HCT116 (cell line): ENCODE data around the gene PLPPR3. TPM values are rescaled to one million over a fixed set of nuclear protein-coding genes. Genes with fewer than 3 reads are reported as not detected.

Experiments
- ATAC-seq: fragments of 200-7000 bp; cut with Tn5 transposase; 2 replicates; pipeline ENCODE4 v1.9.1; 2020; ENCODE audit warnings: mild to moderate bottlenecking, moderate library complexity
- BruUV-seq: library from RNA; stranded (reverse); fragments of 400-500 nt; replicated peaks from 2 replicates; lab custom pipeline; 2021; lab: Mats Ljungman, UMichigan
- CTCF ChIA-PET: fragments of 300-600 bp; sonication (Branson Sonifier 250); formaldehyde crosslinking; loops from one replicate; lab custom pipeline; 2021; ENCODE audit warnings: antibody characterized with exemption; lab: Charles Lee
- POLR2A ChIA-PET: fragments of 300-600, 350-600 bp; sonication (Branson Sonifier 250); formaldehyde crosslinking; loops from one replicate; lab custom pipeline; 2021; ENCODE audit warnings: antibody characterized with exemption; lab: Charles Lee
- RAD21 ChIA-PET, 2 experiments: fragments of 300-600 bp; sonication (Branson Sonifier 250); formaldehyde crosslinking; loops; one replicate each; lab custom pipeline; 2023; ENCODE audit warnings: low total read pairs in 2 of 2; ENCODE audit not compliant: uncharacterized antibody in 2 of 2, unreplicated experiment in 2 of 2, low non-redundant PET in 1 of 2; lab: Charles Lee
- DNase-seq: peaks from one replicate; pipeline ENCODE4 v3.0.0-alpha.2; 2010; ENCODE audit warnings: low read depth, low spot score
- H2AFZ ChIP-seq: fragments of 200-600 bp; shearing (Covaris generic), sonication (generic); 2 replicates; pipeline ENCODE4 v1.6.1; 2017; ENCODE audit warnings: low read depth, mixed run types, mixed read lengths, antibody characterized with exemption, low read length; ENCODE audit not compliant: poor library complexity, severe bottlenecking
- H3K27ac ChIP-seq: 2 replicates; pipeline ENCODE4 v1.5.1; 2012; ENCODE audit warnings: low read depth, low read length
- H3K27me3 ChIP-seq: fragments of 200-600 bp; sonication (generic); 2 replicates; pipeline ENCODE4 v1.6.1; 2016; ENCODE audit warnings: mixed run types, low read length, mixed read lengths; ENCODE audit not compliant: insufficient read depth
- H3K36me3 ChIP-seq, 2 experiments: fragments of 200-500 bp in 1 of 2; fragments of 200-600 bp in 1 of 2; sonication (Bioruptor generic) in 1 of 2; sonication (generic) in 1 of 2; 2 replicates each; pipeline versions ENCODE4 v1.5.1 to v1.6.1; 2014 to 2016; ENCODE audit warnings: low read length in 2 of 2, inconsistent platforms in 1 of 2, mixed read lengths in 1 of 2, mixed run types in 1 of 2; ENCODE audit not compliant: insufficient read depth in 2 of 2, control insufficient read depth in 1 of 2
- H3K4me1 ChIP-seq, 2 experiments: fragments of 200-600 bp in 1 of 2; sonication (generic) in 1 of 2; 2 replicates each; pipeline versions ENCODE4 v1.5.1 to v1.6.1; 2012 to 2017; ENCODE audit warnings: low read length in 2 of 2, inconsistent platforms in 1 of 2, mild to moderate bottlenecking in 1 of 2, mixed read lengths in 1 of 2, mixed run types in 1 of 2, moderate library complexity in 1 of 2; ENCODE audit not compliant: insufficient read depth in 2 of 2, control insufficient read depth in 1 of 2
- H3K4me2 ChIP-seq: fragments of 200-600 bp; sonication (generic); 2 replicates; pipeline ENCODE4 v1.6.1; 2017; ENCODE audit warnings: mixed run types, low read length, mixed read lengths
- H3K4me3 ChIP-seq, 2 experiments: fragments of 200-600 bp in 1 of 2; sonication (generic) in 1 of 2; replicated peaks in 1 of 2; 2 replicates each; pipeline ENCODE4 v1.5.1; 2011 to 2016; ENCODE audit warnings: low read length in 2 of 2, control low read depth in 1 of 2, low read depth in 1 of 2, mild to moderate bottlenecking in 1 of 2, mixed read lengths in 1 of 2, mixed run types in 1 of 2
- H3K79me2 ChIP-seq: fragments of 200-600 bp; sonication (generic); 2 replicates; pipeline ENCODE4 v1.6.1; 2017; ENCODE audit warnings: mild to moderate bottlenecking, mixed run types, low read length, moderate library complexity, mixed read lengths; ENCODE audit not compliant: insufficient read depth
- H3K9ac ChIP-seq: fragments of 200-600 bp; sonication (generic); 2 replicates; pipeline ENCODE4 v1.6.1; 2016; ENCODE audit warnings: low read length, mixed read lengths
- H3K9me2 ChIP-seq: fragments of 200-600 bp; sonication (generic), shearing (Covaris generic); 2 replicates; pipeline ENCODE4 v1.6.1; 2017; ENCODE audit warnings: mixed run types, mild to moderate bottlenecking, moderate library complexity; ENCODE audit not compliant: insufficient read depth
- H3K9me3 ChIP-seq, 2 experiments: fragments of 200-500 bp in 1 of 2; fragments of 200-600 bp in 1 of 2; sonication (Bioruptor generic) in 1 of 2; sonication (generic) in 1 of 2; 2 replicates each; pipeline ENCODE4 v1.6.1; 2014 to 2017; ENCODE audit warnings: low read length in 2 of 2, mixed read lengths in 2 of 2, inconsistent platforms in 1 of 2, low read depth in 1 of 2, mild to moderate bottlenecking in 1 of 2, mixed run types in 1 of 2, moderate library complexity in 1 of 2; ENCODE audit not compliant: control insufficient read depth in 1 of 2, insufficient read depth in 1 of 2
- H4K20me1 ChIP-seq: fragments of 200-600 bp; sonication (generic), shearing (Covaris generic); 2 replicates; pipeline ENCODE4 v1.6.1; 2017; ENCODE audit warnings: mixed run types, mild to moderate bottlenecking, moderate library complexity; ENCODE audit not compliant: insufficient read depth
- ATF3 ChIP-seq: IDR thresholded peaks from 2 replicates; pipeline ENCODE4 v1.6.1; 2012
- CBX3 ChIP-seq: IDR thresholded peaks from 2 replicates; pipeline ENCODE4 v1.6.1; 2012; ENCODE audit warnings: low read depth
- CTCF ChIP-seq, 3 experiments: fragments of 200-600 bp in 1 of 3; sonication (generic) in 1 of 3; IDR thresholded peaks in 2 of 3; conservative IDR thresholded peaks in 1 of 3; 2 replicates each; pipeline ENCODE4 v1.5.1; 2012 to 2017; ENCODE audit warnings: low read depth in 2 of 3, low read length in 2 of 3, antibody characterized with exemption in 1 of 3, borderline replicate concordance in 1 of 3, control low read depth in 1 of 3, mild to moderate bottlenecking in 1 of 3, mixed read lengths in 1 of 3, mixed run types in 1 of 3, moderate library complexity in 1 of 3; ENCODE audit not compliant: insufficient read depth in 1 of 3
- EGR1 ChIP-seq: IDR thresholded peaks from 2 replicates; pipeline ENCODE4 v1.6.1; 2012; ENCODE audit warnings: low read depth
- ELF1 ChIP-seq: IDR thresholded peaks from 2 replicates; pipeline ENCODE4 v1.6.1; 2012; ENCODE audit warnings: low read depth, borderline replicate concordance
- JUND ChIP-seq: IDR thresholded peaks from 2 replicates; pipeline ENCODE4 v1.6.1; 2012
- MAX ChIP-seq: IDR thresholded peaks from 2 replicates; pipeline ENCODE4 v1.6.1; 2012
- POLR2A ChIP-seq: IDR thresholded peaks from 2 replicates; pipeline ENCODE4 v1.7.0; 2011; ENCODE audit warnings: borderline replicate concordance; ENCODE audit not compliant: insufficient read depth, insufficient read length; ENCODE audit errors: extremely low read depth
- intact Hi-C: fragments of 100-400 bp; cut with micrococcal nuclease; formaldehyde crosslinking; loops from 2 replicates; pipeline ENCODE4 v1.10.0; 2022
- total RNA-seq: library from RNA; stranded (reverse); gene quantifications from one replicate; pipeline ENCODE4 v1.2.1, GENCODE V29; 2021; ENCODE audit not compliant: unreplicated experiment

PLPPR3 gene
- total RNA-seq, 1 experiment from 2014 or later: 0.27 TPM

- Histone ChIP-seq H3K4me2 (no peak overlapping the region), H3K9me3 (no peaks in the 10 kb centered on the region), H3K36me3 (no peaks in the 10 kb centered on the region), H3K9me2 (no peaks in the 10 kb centered on the region), H4K20me1 (no peaks in the 10 kb centered on the region), H3K9ac (no peak overlapping the region), H3K27me3 (no peaks in the 10 kb centered on the region), H3K4me3 (no peak overlapping the region), H3K4me1 (peaks cover 4 to 14% of the 10 kb centered on the region in 2 experiments), H2AFZ (no peak overlapping the region), H3K79me2 (no peaks in the 10 kb centered on the region), H3K27ac (no peak overlapping the region)
- TF ChIP-seq CBX3: no peak
- TF ChIP-seq MAX: no peak
- TF ChIP-seq ELF1: no peak
- no peak for TF ChIP-seq EGR1
- TF ChIP-seq ATF3: no peak
- no peak for TF ChIP-seq POLR2A
- TF ChIP-seq JUND: no peak
- no peak for TF ChIP-seq CTCF (IDR thresholded peaks at IDR 0.05 in 2 of 3, conservative IDR thresholded peaks at IDR 0.05 in 1 of 3; ENCODE audit: borderline replicate concordance in 1 of 3, insufficient read depth in 1 of 3, low read depth in 2 of 3, low read length in 2 of 3)
- CTCF ChIA-PET: no interaction called here
- no TSS peak for BruUV-seq
- DNase-seq (no peak), ATAC-seq (no peak)
- RAD21 ChIA-PET: no interaction called here
- POLR2A ChIA-PET: interaction anchor here (1.1 kb wide), 1 partner anchor 25 kb away, joined by 3 read pairs; the partner anchor contains the start of gene PTBP1
- intact Hi-C loops: no loop called here
These were observed 49.7 kb downstream of the PLPPR3 start for GRCh38 chr19:772063-772462.
